Endodermal cell (in vitro differentiated cells): ENCODE results near the gene S100B. TPM values are rescaled to one million over a fixed set of nuclear protein-coding genes. Genes with fewer than 3 reads are reported as not detected.

ENCODE experiments used
- DNase-seq: peaks from one replicate; pipeline ENCODE4 v3.0.0-alpha.2; 2017
- H3K27ac ChIP-seq: 2 replicates; pipeline ENCODE4 v1.5.1; 2013; ENCODE audit warnings: mild to moderate bottlenecking, low read depth, low read length, moderate library complexity
- H3K27me3 ChIP-seq: 2 replicates; pipeline ENCODE4 v1.6.1; 2013; ENCODE audit warnings: mild to moderate bottlenecking, low read length, moderate library complexity; ENCODE audit not compliant: insufficient read depth, control insufficient read depth, poor library complexity, severe bottlenecking
- H3K36me3 ChIP-seq: 2 replicates; pipeline ENCODE4 v1.7.0; 2013; ENCODE audit warnings: mild to moderate bottlenecking, low read length, moderate library complexity; ENCODE audit not compliant: control insufficient read depth, insufficient read depth
- H3K4me1 ChIP-seq: one replicate; pipeline ENCODE4 v1.7.0; 2013; ENCODE audit warnings: low read length; ENCODE audit not compliant: control insufficient read depth, insufficient read depth
- H3K4me3 ChIP-seq: 2 replicates; pipeline ENCODE4 v1.5.1; 2013; ENCODE audit warnings: mild to moderate bottlenecking, low read length, moderate library complexity
- H3K9ac ChIP-seq: 2 replicates; pipeline ENCODE4 v1.6.1; 2013; ENCODE audit warnings: mild to moderate bottlenecking, low read length, moderate library complexity; ENCODE audit not compliant: poor library complexity, severe bottlenecking; ENCODE audit errors: extremely low read depth
- H3K9me3 ChIP-seq: 2 replicates; pipeline ENCODE4 v1.6.1; 2013; ENCODE audit warnings: mild to moderate bottlenecking, low read length, moderate library complexity; ENCODE audit not compliant: control insufficient read depth
- H3K27ac Mint-ChIP-seq: 2 replicates; pipeline ENCODE4 v1.8.0; 2020; ENCODE audit warnings: mixed read lengths
- H3K27me3 Mint-ChIP-seq: 2 replicates; pipeline ENCODE4 v1.8.0; 2021; ENCODE audit warnings: mild to moderate bottlenecking, mixed read lengths; ENCODE audit not compliant: insufficient read depth
- H3K36me3 Mint-ChIP-seq: 2 replicates; pipeline ENCODE4 v1.8.0; 2020; ENCODE audit warnings: low read depth, mixed read lengths
- H3K4me1 Mint-ChIP-seq: 2 replicates; pipeline ENCODE4 v1.8.0; 2020; ENCODE audit warnings: mixed read lengths
- H3K4me3 Mint-ChIP-seq: 2 replicates; pipeline ENCODE4 v1.8.0; 2020; ENCODE audit warnings: mild to moderate bottlenecking, moderate library complexity, mixed read lengths
- H3K9me3 Mint-ChIP-seq: 2 replicates; pipeline ENCODE4 v1.8.0; 2020; ENCODE audit warnings: mild to moderate bottlenecking, mixed read lengths
- CTCF ChIP-seq: fragments of 200-600 bp; sonication (generic); conservative IDR thresholded peaks from 2 replicates; pipeline ENCODE4 v1.5.0; 2021; ENCODE audit warnings: antibody characterized with exemption, mild to moderate bottlenecking
- WGBS, 2 experiments: methylation state at CpG; one replicate each; pipeline versions ENCODE4 v1.1.5 to v1.1.7; 2013; ENCODE audit warnings: missing lambda C conversion rate in 2 of 2, mixed read lengths in 1 of 2; ENCODE audit not compliant: insufficient coverage in 1 of 2, insufficient read length in 1 of 2; 5-methylcytosine and 5-hydroxymethylcytosine counted together
- total RNA-seq, 2 donors: library from RNA; stranded (reverse); fragmentation: NEBNext Ultra II Directional in 1 of 2; extraction: Animal tissue kit (Norgen Biotek cat#: 25700) in 1 of 2; gene quantifications; 2 replicates in 1 of 2; 3 replicates in 1 of 2; pipeline ENCODE4 v1.2.1, GENCODE V29; 2021

Gene S100B
- total RNA-seq, 2 donors from 2014 or later = not detected

- Histone ChIP-seq H3K27ac (no peak overlapping the region), H3K36me3 (peaks cover 62% of the 10 kb centered on the region), H3K27me3 (no peaks in the 10 kb centered on the region), H3K4me1 (no peaks in the 10 kb centered on the region), H3K9me3 (no peaks in the 10 kb centered on the region), H3K9ac (no peak overlapping the region), H3K4me3 (no peak overlapping the region)
- TF ChIP-seq CTCF = no peak
- no peak overlapping the region for H3K27ac Mint-ChIP-seq
- no peak overlapping the region for H3K4me3 Mint-ChIP-seq
- peaks cover 62% of the 10 kb centered on the region for H3K36me3 Mint-ChIP-seq
- peaks cover 3% of the 10 kb centered on the region for H3K9me3 Mint-ChIP-seq
- peak; percentile 62 for DNase-seq
- H3K27me3 Mint-ChIP-seq = no peaks in the 10 kb centered on the region
- WGBS, 2 experiments = 92 to 100% methylated on average over 3 to 22 of the region's 24 CpGs
- H3K4me1 Mint-ChIP-seq = no peaks in the 10 kb centered on the region
These were observed 53.1 kb downstream of the S100B start for GRCh38 chr21:46551636-46552241.

GRCh38 chr21:46550116-46550941 is 54.6 kb downstream of the S100B start:
- no peak overlapping the region for H3K27ac ChIP-seq
- no peaks in the 10 kb centered on the region for H3K4me1 Mint-ChIP-seq
- peaks cover 3% of the 10 kb centered on the region for H3K9me3 Mint-ChIP-seq
- no peak for DNase-seq
- no peak overlapping the region for H3K27ac Mint-ChIP-seq
- no peaks in the 10 kb centered on the region for H3K27me3 ChIP-seq
- H3K36me3 ChIP-seq = peaks cover 65% of the 10 kb centered on the region
- TF ChIP-seq CTCF = no peak
- 96 to 98% methylated on average over 10 to 12 of the region's 12 CpGs for WGBS, 2 experiments
- no peaks in the 10 kb centered on the region for H3K27me3 Mint-ChIP-seq
- H3K9me3 ChIP-seq = no peaks in the 10 kb centered on the region
- H3K36me3 Mint-ChIP-seq = peaks cover 60% of the 10 kb centered on the region
- no peak overlapping the region for H3K9ac ChIP-seq
- H3K4me1 ChIP-seq = no peaks in the 10 kb centered on the region
- no peak overlapping the region for H3K4me3 Mint-ChIP-seq
- H3K4me3 ChIP-seq = no peak overlapping the region

- Histone ChIP-seq H3K9ac (no peak overlapping the region), H3K4me3 (no peak overlapping the region), H3K4me1 (no peaks in the 10 kb centered on the region), H3K27ac (no peak overlapping the region), H3K27me3 (no peaks in the 10 kb centered on the region), H3K36me3 (peaks cover 70% of the 10 kb centered on the region), H3K9me3 (no peaks in the 10 kb centered on the region)
- DNase-seq = no peak
- H3K9me3 Mint-ChIP-seq = peaks cover 3% of the 10 kb centered on the region
- H3K27me3 Mint-ChIP-seq = no peaks in the 10 kb centered on the region
- WGBS, 2 experiments = 91 to 96% methylated on average over 11 to 18 of the region's 18 CpGs
- no peaks in the 10 kb centered on the region for H3K4me1 Mint-ChIP-seq
- H3K36me3 Mint-ChIP-seq = peaks cover 61% of the 10 kb centered on the region
- TF ChIP-seq CTCF = no peak
- H3K4me3 Mint-ChIP-seq = no peak overlapping the region
- no peak overlapping the region for H3K27ac Mint-ChIP-seq
These were observed 55.2 kb downstream of the S100B start for GRCh38 chr21:46549650-46550049.

Other genes with a start within 250 kb of the S100B start
- 10 to 100 TPM; 51.0 to 52.2 TPM for gene DIP2A, start 146.2 kb downstream of the S100B start, total RNA-seq
- gene PRMT2, start 30.6 kb upstream of the S100B start, total RNA-seq = 10 to 100 TPM; 73.6 to 87.1 TPM